ENCODE results near the gene PKN3.

GRCh38 chr9:128706045-128706444 lies 3.7 kb downstream of the PKN3 start:
- TF ChIP-seq CTCF (IDR thresholded peaks at IDR 0.05) = no peak
- no peak for TF ChIP-seq POLR2A (IDR thresholded peaks at IDR 0.05; ENCODE audit: low read depth)
- no peak for TF ChIP-seq EP300 (IDR thresholded peaks at IDR 0.05)
- no peak for TF ChIP-seq POLR2AphosphoS5 (IDR thresholded peaks at IDR 0.05)
